Measurements from ENCODE around the gene IGFBP3. TPM values are rescaled to one million over a fixed set of nuclear protein-coding genes. Genes with fewer than 3 reads are reported as not detected.

IGFBP3 gene
- total and polyA plus RNA-seq, 9 donors, result 181 to 301 (median 240) TPM

GRCh38 chr7:45865594-45866410, 55.3 kb downstream of the IGFBP3 start:
- no peaks in the 10 kb centered on the region for H3K9me3 ChIP-seq (replicated peaks; ENCODE audit: control insufficient read depth, low read depth, low read length)
- H3K36me3 ChIP-seq (ENCODE audit: control insufficient read depth, insufficient read depth, low read length), result no peaks in the 10 kb centered on the region
- no peak for DNase-seq
- H3K27me3 ChIP-seq (ENCODE audit: control insufficient read depth, insufficient read depth, low read length), result peaks cover 4% of the 10 kb centered on the region
- 59% methylated on average over 9 of the region's 13 CpGs for WGBS (ENCODE audit: insufficient coverage)
- no peaks in the 10 kb centered on the region for H3K4me1 ChIP-seq (ENCODE audit: control insufficient read depth, insufficient read depth, low read length)
- no peak overlapping the region for H3K27ac ChIP-seq (ENCODE audit: low read length)
- no peak overlapping the region for H3K4me3 ChIP-seq (ENCODE audit: low read length)

GRCh38 chr7:45863715-45864114, 57.4 kb downstream of the IGFBP3 start:
- Histone ChIP-seq H3K36me3 (ENCODE audit: control insufficient read depth, insufficient read depth, low read length) (no peaks in the 10 kb centered on the region), H3K4me3 (ENCODE audit: low read length) (no peak overlapping the region), H3K27me3 (ENCODE audit: control insufficient read depth, insufficient read depth, low read length) (peaks cover 9% of the 10 kb centered on the region), H3K9me3 (replicated peaks; ENCODE audit: control insufficient read depth, low read depth, low read length) (no peaks in the 10 kb centered on the region), H3K4me1 (ENCODE audit: control insufficient read depth, insufficient read depth, low read length) (no peaks in the 10 kb centered on the region), H3K27ac (ENCODE audit: low read length) (no peak overlapping the region)
- no peak for DNase-seq
- 58% methylated on average over 9 of the region's 9 CpGs for WGBS (ENCODE audit: insufficient coverage)

Other genes starting within 250 kb of the IGFBP3 start
- gene CCDC201, start 48.2 kb downstream of the IGFBP3 start, total RNA-seq, result not detected
- under 1 TPM in 1 of 8 donors, not detected in 7; 0.09 TPM for gene CCDC201, start 48.2 kb downstream of the IGFBP3 start, polyA plus RNA-seq (ENCODE audit: insufficient read depth in 1 of 8, insufficient read length in 8 of 8, low replicate concordance in 1 of 8)
- 0.09 TPM for gene IGFBP1, start 32.8 kb downstream of the IGFBP3 start, total RNA-seq
- 1 to 10 TPM in 1 of 8 donors, under 1 TPM in 7; 0.19 to 1.4 (median 0.24) TPM for gene IGFBP1, start 32.8 kb downstream of the IGFBP3 start, polyA plus RNA-seq (ENCODE audit: insufficient read depth in 1 of 8, insufficient read length in 8 of 8, low replicate concordance in 1 of 8)

Data from muscle of leg (tissue), 11 donors.